NCI-H2227 (cell line): ENCODE results near the gene ST6GALNAC2.

ENCODE experiments used
- DNase-seq: peaks from one replicate; lab custom pipeline; 2025; ENCODE audit not compliant: unreplicated experiment; lab: John Stamatoyannopoulos, UW

ST6GALNAC2 gene

DNA sequence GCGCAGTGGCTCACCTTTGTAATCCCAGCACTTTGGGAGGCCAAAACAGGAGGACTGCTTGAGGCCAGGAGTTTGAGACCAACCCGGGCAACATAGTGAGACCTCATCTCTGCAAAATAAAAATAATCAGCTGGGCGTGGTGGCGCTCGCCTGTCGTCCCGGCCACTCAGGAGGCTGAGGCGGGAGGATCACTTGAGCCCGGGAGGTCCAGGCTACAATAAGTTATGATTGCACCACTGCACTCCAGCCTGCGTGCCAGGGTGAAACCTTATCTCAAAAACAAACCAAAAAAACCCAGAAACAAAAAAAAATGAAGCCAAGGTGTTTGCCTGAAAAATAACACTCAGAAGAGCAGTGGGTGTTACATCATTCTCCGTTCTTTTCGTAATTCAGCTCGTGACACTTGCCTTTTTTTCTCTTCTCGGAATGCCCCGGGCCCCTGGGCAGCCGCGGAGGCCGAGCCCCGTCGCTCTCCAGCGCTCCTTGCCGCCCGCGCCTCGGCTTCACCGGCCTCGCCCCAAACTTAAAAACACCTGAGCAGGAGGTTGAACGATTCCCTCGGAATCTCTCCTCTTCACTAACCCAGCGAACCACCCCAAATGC is 28.8 kb downstream of the ST6GALNAC2 start:
- DNase-seq = no peak

DNA sequence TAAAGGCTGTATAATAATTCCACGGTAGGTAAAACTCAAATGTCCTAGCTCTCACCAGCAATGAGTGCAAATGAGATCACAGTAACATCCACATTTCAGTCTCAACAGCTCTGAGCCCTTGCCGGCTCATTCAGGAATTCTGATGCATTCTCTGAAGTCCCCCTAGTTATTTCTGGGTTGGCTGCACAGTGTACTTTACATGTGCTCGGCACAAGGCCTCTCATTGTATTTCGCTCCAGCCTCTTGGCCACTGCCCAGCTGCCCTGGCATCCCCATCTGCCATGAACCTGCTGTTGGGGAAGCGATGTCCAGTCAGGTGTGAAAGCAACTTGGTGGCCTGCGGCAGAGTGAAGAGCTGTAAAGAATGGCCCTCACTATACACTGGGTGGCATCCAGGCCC is 31.5 kb downstream of the ST6GALNAC2 start:
- no peak for DNase-seq

DNA sequence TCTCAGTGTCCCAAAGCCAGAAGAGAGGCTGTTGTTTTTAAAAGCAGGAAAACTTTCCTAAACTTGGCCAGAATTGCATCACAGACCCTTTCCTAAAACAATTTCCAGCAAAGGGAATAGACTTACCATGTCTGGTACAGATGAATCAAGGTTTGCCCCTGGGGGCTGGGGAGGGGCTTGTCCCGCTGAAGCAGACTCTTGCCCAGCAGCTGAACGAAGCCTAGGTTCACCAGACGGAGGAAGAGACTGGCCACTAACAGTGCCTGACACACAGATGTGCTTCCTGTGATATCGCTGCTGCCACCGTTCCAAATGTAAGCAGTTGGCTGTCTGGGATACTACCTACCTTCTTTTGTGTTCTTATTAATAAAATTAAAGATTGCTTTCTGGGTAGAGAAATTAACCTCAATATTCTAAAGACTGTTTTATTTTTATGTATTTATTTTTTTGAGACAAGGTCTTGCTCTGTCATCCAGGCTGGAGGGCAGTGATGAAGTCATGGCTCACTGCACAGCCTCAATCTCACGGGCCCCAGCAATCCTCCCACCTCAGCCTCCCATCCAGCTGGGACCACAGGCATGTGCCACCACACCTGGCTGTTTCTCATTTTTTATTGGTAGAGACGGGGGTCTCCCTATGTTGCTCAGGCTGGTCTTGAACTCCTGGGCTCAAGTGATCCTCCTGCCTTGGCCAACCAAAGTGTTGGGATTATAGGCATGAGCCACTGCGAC is 32.3 kb downstream of the ST6GALNAC2 start:
- DNase-seq = no peak

DNA sequence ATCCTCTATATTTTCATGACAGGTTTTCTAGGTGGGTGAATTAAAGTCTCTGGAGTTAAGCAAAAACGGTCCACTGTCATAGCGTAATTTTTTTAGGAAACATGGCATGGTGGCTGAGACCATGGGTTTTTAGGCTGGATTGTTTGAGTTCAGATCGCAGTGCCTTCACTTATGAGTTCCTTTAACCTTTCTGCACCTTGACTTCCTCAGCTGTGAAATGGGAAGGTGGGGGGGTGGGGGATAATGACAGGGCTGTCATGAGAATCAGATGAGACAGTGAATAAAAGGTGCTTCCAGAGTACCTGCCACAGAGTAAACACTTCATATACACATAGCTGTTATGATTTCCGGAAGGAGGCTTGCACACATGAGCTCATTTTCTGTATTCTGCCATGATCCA is 34.0 kb downstream of the ST6GALNAC2 start:
- no peak for DNase-seq

DNA sequence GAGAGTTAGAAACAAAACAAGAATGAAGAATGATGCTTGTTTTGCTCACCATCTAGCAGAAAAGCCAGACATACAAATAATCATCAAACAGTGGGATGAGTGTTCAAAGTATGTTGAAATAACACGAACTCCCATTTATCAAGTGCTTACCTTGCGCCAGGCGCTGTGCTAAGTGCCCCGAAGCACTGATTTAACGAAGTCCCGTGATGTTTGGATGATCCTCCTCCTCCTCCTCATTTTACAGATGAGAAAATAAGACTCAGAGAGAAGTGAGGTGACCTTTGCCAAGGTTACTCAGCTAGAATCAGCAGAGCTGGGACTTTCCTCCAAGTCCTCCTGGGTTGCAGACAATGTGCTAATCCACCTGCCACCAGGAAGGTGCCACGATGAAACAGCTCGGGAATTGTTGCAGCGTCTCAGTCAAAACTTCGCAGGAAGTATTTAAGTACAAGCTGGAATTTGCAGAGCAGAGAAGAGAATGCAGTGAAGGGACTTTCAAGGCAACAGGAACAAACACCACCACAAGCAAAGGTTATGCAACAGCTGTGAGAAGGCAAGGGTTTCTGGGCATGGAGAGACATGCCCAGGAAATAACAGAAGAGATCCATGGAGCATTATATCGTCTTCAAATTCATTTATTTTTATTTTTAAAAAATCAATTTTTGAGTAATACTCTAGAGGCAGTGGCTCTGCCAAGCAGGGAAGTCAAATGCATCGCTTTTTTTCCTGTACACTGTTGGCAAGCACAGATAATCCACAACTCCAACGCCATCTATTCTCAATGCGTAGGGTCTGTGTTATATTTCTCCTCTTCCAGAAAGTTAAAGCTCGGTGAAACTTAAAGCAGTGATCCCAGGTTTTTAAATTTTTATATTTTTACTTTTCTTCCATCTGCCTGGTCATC is 34.7 kb downstream of the ST6GALNAC2 start:
- DNase-seq = no peak

DNA sequence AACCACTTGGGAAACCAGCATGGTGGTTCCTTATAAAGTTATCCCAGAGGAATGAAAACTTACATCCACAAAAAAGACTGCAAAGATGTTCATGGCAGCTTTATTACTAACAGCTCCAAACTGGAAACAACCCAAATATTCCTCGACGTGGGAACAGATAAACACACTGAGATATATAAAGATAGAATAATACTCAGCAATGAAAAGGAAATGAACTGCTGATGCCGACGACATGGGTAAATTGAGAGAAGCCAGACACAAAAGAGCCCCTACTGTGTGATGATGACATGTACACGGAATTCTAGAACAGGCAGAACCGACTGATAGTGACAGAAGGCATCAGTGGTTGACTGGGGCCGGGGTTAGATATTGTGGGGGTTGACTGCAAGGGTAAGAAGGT is 36.1 kb downstream of the ST6GALNAC2 start:
- DNase-seq = no peak

DNA sequence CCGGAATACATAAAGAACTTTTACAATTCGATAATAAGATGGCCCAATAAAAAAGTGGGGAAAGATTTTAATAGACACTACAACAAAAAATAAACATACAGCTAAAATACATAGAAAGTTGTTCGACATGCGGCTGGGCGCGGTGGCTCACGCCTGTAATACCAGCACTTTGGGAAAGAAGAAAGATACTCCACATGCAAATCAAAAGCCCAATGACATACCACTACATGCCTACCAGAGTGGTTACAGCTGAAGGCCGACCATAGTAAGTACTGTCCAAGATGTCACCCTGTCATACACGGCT is 36.5 kb downstream of the ST6GALNAC2 start:
- no peak for DNase-seq

DNA sequence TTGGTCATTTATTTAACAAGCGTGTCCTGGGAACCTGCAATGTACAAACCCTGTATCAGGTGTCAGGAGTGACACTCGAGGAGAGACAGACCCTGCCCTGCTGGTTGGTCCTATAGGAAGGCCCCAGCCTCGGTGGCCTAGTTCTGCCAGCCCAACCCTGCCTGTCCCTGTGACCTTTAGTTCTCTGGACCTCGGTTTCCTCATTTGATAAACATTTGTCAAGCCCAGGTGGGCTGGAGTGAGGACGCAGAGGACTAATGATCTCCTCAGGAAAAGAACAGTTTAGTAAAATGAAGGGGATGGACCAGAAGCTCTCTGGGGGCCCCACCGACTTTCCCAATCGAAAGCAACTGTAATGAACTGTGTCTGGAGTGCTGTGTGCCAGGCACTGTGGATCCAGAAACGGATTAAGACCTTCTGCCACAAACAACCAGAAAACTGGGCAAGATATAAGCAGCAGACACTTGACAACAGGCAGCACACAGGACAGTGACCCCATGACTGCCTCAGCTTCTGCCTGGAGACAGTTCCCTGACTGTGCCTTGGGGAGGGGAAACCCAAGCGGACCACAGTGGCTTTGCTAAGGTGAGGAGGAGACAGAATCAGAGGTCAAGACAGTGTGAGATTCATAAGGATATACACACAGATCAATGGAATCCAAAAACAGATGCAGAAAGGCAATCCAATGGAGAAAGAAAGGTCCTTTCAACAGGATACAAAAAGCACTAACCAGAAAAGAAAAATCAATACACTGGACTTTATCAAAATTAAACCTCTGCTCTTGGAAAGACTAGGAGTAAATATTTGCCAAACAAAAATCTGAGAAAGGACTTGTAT is 37.1 kb downstream of the ST6GALNAC2 start:
- no peak for DNase-seq

DNA sequence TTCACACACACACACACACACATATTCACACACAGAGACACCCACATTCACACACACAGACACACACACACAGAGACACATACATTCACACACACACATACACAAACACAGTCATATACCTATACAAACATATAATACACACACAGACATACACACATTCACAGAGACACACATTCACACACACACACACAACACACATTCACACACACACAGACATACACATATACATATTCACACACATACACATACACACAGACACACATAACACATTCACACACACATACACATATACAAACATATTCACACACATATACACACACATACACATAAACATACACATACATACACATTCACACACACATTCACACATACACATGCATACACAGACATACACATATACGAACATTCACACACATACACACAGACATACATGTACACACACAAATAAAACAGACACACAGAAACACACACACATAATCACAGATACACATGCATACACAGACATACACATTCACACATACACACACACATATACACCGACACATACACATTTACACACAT is 37.9 kb downstream of the ST6GALNAC2 start:
- DNase-seq = no peak

DNA sequence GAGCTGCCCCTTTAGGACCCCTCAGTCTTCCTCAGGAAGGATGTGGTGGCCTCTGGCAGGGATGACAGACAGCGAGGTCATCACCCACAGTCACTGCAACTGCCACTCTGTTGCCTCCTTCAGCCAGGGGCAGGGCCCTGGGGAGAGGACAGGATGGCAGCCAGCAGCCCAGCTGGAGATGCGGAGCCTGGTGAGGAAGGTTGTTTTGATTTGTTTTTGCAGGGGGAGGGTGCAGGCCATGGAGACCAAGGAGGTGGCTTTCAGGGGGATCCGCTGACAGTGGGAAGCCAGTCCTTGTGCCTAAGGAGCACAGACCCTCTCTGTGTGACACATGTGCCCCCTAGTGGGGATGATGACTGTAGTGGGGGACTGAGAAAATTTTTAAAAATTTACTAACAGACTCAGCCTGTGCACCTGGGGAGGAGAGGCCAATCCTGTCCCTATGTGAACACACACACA is 38.4 kb downstream of the ST6GALNAC2 start:
- DNase-seq = peak; percentile 74

DNA sequence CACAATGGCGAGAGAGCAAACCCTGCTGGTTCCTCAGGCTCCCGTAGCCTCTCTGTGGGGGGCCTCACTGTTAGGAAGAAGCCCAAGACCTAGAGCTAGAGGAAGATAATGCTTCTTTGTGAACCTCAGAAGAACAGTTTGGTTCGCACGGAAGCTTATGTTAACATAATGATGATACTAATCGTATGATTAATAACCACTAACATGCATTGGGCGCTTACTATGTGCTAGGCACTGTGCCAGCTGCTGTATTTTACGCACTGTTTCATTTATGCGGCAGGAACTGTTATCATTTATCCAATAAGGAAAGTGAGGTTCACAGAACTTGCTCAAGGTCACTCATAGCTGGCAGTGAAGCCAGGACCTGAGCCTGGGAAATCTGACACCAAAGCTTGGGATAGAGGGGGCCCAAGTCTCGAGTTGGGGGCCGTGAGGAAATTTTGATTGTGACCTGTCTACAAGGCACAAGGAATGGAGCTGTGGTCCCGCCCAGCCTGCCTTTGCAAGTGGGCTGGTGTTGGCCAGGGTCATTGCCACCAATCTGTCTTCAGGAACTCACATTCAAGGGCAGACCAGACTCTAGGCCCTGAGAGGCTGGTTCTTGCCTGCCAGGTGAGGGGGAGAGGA is 39.0 kb downstream of the ST6GALNAC2 start:
- no peak for DNase-seq

DNA sequence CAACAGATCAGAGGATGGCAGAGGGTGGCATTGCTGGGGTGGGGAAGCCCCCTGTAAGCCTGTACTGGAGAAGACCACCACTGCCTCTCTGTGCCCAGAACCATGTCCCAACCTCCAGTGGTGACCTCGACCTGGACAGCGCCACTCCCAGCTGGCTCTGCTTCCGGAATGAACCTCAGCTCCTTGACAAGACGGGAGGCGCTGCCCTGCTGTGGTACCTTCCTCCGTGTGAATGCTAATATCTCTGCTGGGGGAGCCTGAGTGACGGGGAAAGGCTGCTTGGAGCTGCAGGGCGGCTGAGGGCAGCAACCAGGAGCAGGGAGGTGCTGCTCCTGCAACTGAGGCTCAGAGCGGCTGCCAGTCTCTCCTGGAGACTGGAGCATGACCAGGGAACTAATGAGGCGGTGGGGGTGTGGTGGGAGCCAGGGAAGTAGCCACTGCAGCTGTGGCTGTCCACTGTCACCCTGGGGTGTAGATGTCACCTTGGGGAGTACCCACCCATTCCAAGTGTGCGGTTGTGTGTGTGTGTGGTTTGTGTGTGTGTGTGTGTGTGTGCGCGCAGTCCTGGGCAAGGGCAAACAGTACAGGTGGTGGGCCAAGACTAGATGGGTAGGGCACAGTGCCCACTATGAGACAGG is 39.6 kb downstream of the ST6GALNAC2 start:
- no peak for DNase-seq

DNA sequence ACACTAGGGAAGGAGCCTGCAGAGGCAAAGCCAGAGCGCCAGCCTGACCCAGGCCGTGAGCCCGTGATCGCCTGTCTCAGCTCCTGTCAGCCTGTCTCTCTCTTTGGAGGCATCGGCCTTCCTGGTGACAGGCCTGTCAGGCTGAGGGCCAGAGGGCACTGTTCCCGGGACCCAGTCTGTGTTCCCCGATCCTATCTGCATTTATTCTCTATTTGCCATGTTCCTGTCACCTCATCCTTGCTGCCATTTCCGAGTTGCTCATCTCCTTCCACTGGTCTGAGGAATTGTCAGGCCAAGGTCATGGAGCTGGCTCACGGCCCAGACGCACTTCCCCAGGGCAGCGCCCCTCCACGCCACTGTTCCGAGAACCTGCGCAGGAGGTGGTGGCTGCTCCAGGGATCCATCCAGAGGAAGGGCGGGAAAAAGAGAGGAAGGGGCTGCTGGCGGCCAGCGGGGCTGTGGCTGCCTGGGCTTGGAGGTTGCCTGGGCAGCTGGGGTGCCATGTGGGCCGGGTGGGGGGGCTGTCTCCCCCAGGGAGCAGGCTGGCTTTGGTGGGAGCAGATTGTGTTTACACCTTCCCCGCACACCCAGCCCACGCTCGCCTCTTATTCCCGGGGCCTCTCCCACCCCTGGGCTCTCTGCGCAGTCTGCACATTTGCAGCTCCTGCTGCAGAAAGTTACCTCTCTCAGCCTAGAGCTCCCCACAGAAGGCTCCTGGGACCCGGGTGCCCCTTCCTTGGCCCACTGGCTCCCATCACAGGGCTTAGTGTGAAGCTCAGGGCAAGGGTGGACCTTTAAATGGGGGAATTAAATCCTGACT is 40.9 kb downstream of the ST6GALNAC2 start:
- no peak for DNase-seq

DNA sequence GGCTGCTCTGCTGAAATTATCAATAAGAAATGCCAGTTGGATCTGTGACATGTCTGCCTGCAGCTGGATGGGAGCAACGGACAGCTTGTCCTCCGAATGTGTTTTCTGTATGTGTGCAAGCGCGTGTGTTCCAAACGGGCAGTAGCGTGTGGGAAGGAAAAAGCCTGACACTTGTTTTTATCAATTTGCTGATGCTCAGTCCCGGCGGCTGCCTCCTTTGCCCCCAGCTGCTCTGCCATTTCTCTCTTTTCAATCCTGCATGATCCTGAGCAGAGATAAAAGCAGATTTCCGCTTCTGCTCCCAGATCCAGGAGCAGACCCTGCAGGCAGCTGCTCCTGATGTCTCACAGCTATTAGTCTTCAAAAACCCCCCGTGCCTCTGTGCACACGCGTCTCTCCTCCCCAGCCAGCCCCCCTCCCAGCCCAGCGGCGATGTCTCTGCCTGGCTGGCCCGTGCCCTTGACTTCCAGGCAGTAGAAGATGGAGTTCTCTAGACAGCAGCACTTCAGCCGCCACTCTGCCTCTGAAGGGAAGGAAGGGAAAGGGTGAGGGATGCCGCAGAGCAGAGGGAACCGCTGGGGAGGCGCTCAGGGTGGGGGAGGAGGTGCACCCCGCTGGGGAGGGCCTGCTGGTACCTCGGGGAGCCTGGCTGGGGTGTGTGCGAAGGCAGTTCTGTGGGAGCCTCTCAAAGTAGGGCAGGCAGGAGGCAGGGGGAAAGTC is 41.7 kb downstream of the ST6GALNAC2 start:
- peak; percentile 63 for DNase-seq

DNA sequence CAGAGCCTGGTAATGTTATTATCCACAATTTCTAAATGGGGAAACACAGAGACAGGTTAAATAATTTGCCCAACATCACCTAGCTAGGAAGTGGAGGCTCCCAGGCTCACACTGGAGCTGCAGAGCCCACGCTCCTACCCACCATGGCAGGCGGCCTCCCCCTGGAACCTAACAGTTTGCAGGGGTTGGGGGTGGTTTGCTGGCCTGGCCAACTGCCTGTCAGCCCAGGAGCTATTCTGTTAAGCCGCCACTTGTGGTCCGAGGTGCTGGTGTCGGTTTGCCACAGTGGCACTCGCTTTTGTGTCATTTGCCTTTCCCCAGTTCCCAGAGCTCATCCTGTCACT is 42.2 kb downstream of the ST6GALNAC2 start:
- DNase-seq = no peak

DNA sequence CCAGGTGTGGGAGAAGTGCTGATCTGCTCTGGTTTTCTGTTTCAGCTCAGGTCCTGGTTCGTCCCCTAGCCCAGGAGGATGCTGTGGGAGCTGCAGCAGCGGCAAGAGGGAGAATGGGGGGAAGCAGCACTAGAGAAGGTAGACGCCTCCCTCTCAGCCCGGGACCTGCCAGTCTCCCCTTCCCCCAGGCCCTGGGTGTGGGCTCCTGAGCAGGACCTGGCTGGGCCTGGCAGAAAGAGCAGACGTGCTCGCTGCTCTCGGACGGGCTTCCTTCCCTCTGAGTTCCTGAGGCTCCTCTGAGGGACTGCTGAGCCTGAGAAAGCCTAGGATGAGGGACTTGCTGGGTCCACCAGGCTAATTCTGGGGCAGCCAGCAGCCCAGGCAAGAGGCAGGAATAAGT is 42.7 kb downstream of the ST6GALNAC2 start:
- no peak for DNase-seq

DNA sequence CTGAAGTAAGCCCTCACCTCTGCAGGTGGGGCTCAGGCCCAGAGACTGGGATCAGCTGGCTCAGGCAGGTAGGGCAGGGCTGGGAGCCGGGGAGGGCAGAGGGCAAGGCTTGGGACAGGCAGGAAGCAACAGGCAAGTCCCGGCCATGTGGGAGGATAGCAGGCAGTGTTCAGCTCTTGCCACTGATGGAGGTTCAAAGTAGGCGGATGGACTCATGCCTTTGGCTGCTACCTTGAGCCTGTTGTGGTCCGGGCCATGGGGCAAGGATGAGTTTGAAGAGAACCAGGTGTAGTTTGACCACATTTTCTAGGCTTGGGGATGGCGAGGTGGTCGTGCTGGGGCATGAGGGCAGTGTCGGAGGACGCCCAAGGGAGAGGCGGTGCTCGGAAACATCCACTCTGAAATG is 43.1 kb downstream of the ST6GALNAC2 start:
- no peak for DNase-seq

DNA sequence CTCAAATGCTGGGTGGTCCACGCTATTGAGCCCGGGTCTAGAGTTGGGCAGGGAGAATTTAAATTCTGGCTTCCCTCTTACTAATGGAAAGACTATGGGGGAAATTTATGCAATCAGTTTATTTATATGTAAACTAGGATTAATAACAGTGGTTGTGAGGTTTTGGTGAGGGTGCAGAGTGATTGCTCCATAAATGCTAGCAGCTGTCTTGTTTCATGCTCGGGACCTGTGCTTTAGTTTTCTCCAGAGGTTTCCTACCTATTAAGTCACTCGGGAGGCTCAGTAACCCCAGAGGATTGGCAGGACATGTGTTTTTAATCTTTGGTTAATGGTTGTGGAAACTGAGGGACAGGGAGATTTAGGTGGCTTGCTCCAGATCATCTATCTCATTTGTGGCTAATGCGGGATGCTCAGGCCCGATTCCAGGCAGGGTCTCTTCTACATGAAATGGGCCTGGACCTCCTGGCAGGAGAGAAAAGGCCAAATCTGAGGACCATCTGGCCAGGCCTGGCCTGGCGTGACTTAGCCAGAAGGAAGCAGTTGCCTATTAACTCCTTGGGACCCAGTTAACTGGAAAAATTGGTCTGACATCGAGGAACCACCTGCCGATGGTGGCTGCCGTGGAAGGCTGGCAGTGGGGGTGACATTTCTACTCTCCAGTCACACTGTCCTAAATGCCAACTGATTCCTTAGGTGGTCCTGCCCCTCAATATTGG is 43.8 kb downstream of the ST6GALNAC2 start:
- no peak for DNase-seq
